ENCODE data around the gene SLC25A10.

Gene SLC25A10

DNA sequence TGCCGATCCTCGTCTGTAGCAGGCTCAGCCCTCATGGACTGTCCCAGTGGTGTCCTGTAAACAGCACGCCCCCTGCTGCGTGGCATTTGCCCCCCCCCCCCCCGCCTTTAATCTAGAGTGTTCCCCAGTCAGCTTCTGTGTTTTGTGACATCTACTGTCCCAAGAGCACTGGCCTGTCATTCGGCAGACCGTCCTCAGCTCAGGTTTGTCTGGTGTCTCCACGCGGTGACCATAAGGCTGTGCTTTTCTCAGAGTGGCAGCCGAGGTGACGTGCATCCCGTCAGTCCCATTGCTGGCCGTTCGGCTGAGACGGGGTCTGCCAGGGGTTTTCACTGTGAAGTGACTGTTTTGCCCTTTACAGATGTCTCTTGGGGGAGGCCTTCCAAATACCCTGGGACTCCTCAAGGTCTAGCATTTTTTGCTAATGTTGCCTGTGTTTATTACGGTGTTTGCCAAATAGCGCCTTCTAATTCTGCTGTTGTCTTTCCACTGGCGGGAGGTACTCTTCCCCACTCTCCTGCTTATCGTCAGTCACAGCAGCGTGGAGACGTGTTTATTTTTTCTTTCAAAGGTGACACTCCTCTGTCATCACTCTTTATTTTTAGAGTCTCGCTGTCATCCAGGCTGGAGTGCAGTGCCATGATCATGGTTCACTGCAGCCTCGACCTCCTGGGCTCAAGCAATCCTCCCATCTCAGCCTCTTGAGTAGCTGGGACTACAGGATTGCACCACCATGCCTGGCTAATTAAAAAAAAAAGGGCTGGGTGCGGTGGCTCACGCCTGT, 14.6 kb upstream of the SLC25A10 start (continued):
- TF ChIP-seq ZNF280D (tag by site-specific recombination; IDR thresholded peaks at IDR 0.05) (no peak), ZNF513 (tag by site-specific recombination; IDR thresholded peaks at IDR 0.05) (no peak), SETDB1 (IDR thresholded peaks at IDR 0.05; ENCODE audit: insufficient read length, low read length) (no peak), ZNF629 (tag by site-specific recombination; IDR thresholded peaks at IDR 0.05) (peak; percentile 40; the same call in 1 of the 2 replicates), ZNF639 (tag by site-specific recombination; IDR thresholded peaks at IDR 0.05) (no peak; the same call in 1 of the 2 replicates), WT1 (tag by site-specific recombination; IDR thresholded peaks at IDR 0.05) (peak; percentile 91), BCL11A (tag by site-specific recombination; IDR thresholded peaks at IDR 0.05; ENCODE audit: low read depth) (0 out of 2 replicates have a peak, but pooled peaks have one; percentile 18)
- TF ChIP-seq, protein P1, sequence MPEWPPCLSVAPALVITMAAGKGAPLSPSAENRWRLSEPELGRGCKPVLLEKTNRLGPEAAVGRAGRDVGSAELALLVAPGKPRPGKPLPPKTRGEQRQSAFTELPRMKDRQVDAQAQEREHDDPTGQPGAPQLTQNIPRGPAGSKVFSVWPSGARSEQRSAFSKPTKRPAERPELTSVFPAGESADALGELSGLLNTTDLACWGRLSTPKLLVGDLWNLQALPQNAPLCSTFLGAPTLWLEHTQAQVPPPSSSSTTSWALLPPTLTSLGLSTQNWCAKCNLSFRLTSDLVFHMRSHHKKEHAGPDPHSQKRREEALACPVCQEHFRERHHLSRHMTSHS (tag by site-specific recombination; IDR thresholded peaks at IDR 0.05) = no peak

GRCh38 chr17:81700353-81701287, 11.5 kb upstream of the SLC25A10 start:
- no peaks in the 10 kb centered on the region for H3K9me3 ChIP-seq (ENCODE audit: control insufficient read depth, insufficient read depth, low read depth, low read length)
- peaks cover 45 to 81% of the 10 kb centered on the region in 2 experiments for H3K36me3 ChIP-seq (ENCODE audit: control insufficient read depth in 2 of 2, insufficient read depth in 1 of 2, low read length in 2 of 2)
- ChIA-PET CTCF (interaction anchor here (0.9 kb wide), 1 partner anchor 16 kb away, joined by 4 read pairs; the partner anchor contains the start of genes ARL16 and HGS), POLR2A (interaction anchor here (0.5 to 4.0 kb wide), 7 partner anchors 11 to 25 kb away, joined by 3 to 109 read pairs (median 4); partner anchors contain the start of genes ARL16, HGS and SLC25A10)
- no peak overlapping the region for H3K4me3 ChIP-seq (ENCODE audit: low read depth, low read length)
- H3K4me1 ChIP-seq (ENCODE audit: control insufficient read depth, insufficient read depth, low read length) = peaks cover 6% of the 10 kb centered on the region; the same call in 1 of the 2 replicates
- peak overlapping the region; percentile 97 for H3K27ac ChIP-seq (ENCODE audit: extremely low read depth, low read depth, low read length)
- TF ChIP-seq REST (tag by site-specific recombination; IDR thresholded peaks at IDR 0.05) = no peak
- TF ChIP-seq ZIC2 (tag by site-specific recombination; IDR thresholded peaks at IDR 0.05) = peak; percentile 90
- no peak for TF ChIP-seq ZNF157 (tag by site-specific recombination; IDR thresholded peaks at IDR 0.05)
- TF ChIP-seq, protein P2, sequence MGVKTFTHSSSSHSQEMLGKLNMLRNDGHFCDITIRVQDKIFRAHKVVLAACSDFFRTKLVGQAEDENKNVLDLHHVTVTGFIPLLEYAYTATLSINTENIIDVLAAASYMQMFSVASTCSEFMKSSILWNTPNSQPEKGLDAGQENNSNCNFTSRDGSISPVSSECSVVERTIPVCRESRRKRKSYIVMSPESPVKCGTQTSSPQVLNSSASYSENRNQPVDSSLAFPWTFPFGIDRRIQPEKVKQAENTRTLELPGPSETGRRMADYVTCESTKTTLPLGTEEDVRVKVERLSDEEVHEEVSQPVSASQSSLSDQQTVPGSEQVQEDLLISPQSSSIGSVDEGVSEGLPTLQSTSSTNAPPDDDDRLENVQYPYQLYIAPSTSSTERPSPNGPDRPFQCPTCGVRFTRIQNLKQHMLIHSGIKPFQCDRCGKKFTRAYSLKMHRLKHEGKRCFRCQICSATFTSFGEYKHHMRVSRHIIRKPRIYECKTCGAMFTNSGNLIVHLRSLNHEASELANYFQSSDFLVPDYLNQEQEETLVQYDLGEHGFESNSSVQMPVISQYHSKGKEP (tag by site-specific recombination; IDR thresholded peaks at IDR 0.05) = no peak
- TF ChIP-seq, protein P3, sequence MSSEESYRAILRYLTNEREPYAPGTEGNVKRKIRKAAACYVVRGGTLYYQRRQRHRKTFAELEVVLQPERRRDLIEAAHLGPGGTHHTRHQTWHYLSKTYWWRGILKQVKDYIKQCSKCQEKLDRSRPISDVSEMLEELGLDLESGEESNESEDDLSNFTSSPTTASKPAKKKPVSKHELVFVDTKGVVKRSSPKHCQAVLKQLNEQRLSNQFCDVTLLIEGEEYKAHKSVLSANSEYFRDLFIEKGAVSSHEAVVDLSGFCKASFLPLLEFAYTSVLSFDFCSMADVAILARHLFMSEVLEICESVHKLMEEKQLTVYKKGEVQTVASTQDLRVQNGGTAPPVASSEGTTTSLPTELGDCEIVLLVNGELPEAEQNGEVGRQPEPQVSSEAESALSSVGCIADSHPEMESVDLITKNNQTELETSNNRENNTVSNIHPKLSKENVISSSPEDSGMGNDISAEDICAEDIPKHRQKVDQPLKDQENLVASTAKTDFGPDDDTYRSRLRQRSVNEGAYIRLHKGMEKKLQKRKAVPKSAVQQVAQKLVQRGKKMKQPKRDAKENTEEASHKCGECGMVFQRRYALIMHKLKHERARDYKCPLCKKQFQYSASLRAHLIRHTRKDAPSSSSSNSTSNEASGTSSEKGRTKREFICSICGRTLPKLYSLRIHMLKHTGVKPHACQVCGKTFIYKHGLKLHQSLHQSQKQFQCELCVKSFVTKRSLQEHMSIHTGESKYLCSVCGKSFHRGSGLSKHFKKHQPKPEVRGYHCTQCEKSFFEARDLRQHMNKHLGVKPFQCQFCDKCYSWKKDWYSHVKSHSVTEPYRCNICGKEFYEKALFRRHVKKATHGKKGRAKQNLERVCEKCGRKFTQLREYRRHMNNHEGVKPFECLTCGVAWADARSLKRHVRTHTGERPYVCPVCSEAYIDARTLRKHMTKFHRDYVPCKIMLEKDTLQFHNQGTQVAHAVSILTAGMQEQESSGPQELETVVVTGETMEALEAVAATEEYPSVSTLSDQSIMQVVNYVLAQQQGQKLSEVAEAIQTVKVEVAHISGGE (tag by site-specific recombination; conservative IDR thresholded peaks at IDR 0.05; ENCODE audit: low read depth) = no peak
- peak; percentile 5; the same call in 1 of the 2 replicates for TF ChIP-seq GLIS1 (tag by site-specific recombination; IDR thresholded peaks at IDR 0.05)
- no peak for TF ChIP-seq ZNF175 (tag by site-specific recombination; IDR thresholded peaks at IDR 0.05)
- TF ChIP-seq SP2 (tag by site-specific recombination; IDR thresholded peaks at IDR 0.05) = no peak
